H9 (cell line): ENCODE measurements around the gene COLQ. TPM values are rescaled to one million over a fixed set of nuclear protein-coding genes. Genes with fewer than 3 reads are reported as not detected.

Experiments used
- DNase-seq: peaks from one replicate; pipeline ENCODE4 v3.0.0-alpha.2; 2017
- H2AFZ ChIP-seq: one replicate; pipeline ENCODE4 v1.6.1; 2013; ENCODE audit warnings: mild to moderate bottlenecking, low read length, control low read depth, moderate library complexity
- H2AK5ac ChIP-seq: 2 replicates; pipeline ENCODE4 v1.6.1; 2013; ENCODE audit warnings: low read length, control low read depth, mixed read lengths; ENCODE audit not compliant: insufficient read length
- H2BK120ac ChIP-seq: one replicate; pipeline ENCODE4 v1.6.1; 2013; ENCODE audit warnings: low read depth, mild to moderate bottlenecking, low read length, control low read depth, inconsistent platforms; ENCODE audit not compliant: poor library complexity, severe bottlenecking
- H2BK12ac ChIP-seq: 2 replicates; pipeline ENCODE4 v1.6.1; 2013; ENCODE audit warnings: low read length, control low read depth, mixed read lengths, low read depth; ENCODE audit not compliant: insufficient read length
- H2BK15ac ChIP-seq: 2 replicates; pipeline ENCODE4 v1.6.1; 2013; ENCODE audit warnings: low read depth, low read length, control low read depth
- H2BK20ac ChIP-seq: one replicate; pipeline ENCODE4 v1.6.1; 2013; ENCODE audit warnings: low read depth, mild to moderate bottlenecking, low read length, control low read depth, inconsistent platforms; ENCODE audit not compliant: poor library complexity, severe bottlenecking
- H2BK5ac ChIP-seq: 2 replicates; pipeline ENCODE4 v1.6.1; 2013; ENCODE audit warnings: low read length, control low read depth, mixed read lengths; ENCODE audit not compliant: insufficient read length
- H3K14ac ChIP-seq: 2 replicates; pipeline ENCODE4 v1.6.1; 2013; ENCODE audit warnings: low read length, control low read depth; ENCODE audit not compliant: insufficient read depth
- H3K18ac ChIP-seq: 2 replicates; pipeline ENCODE4 v1.6.1; 2013; ENCODE audit warnings: low read depth, mild to moderate bottlenecking, mixed read lengths, low read length, control low read depth; ENCODE audit not compliant: insufficient read length
- H3K23ac ChIP-seq: 2 replicates; pipeline ENCODE4 v1.6.1; 2013; ENCODE audit warnings: low read length, control low read depth, mixed read lengths, low read depth; ENCODE audit not compliant: insufficient read length
- H3K23me2 ChIP-seq: 2 replicates; pipeline ENCODE4 v1.6.1; 2013; ENCODE audit warnings: low read depth, mild to moderate bottlenecking, mixed read lengths, low read length, control low read depth; ENCODE audit not compliant: insufficient read length, poor library complexity, severe bottlenecking
- H3K27ac ChIP-seq: 2 replicates; pipeline ENCODE4 v1.5.1; 2013; ENCODE audit warnings: low read length, control low read depth, mixed read lengths, low read depth; ENCODE audit not compliant: insufficient read length
- H3K27me3 ChIP-seq: 2 replicates; pipeline ENCODE4 v1.6.1; 2013; ENCODE audit warnings: low read length, control low read depth, inconsistent platforms; ENCODE audit not compliant: insufficient read depth
- H3K4ac ChIP-seq: 2 replicates; pipeline ENCODE4 v1.6.1; 2013; ENCODE audit warnings: low read depth, mild to moderate bottlenecking, control low read depth, inconsistent platforms, low read length, moderate library complexity
- H3K4me1 ChIP-seq: 2 replicates; pipeline ENCODE4 v1.6.1; 2013; ENCODE audit warnings: low read length, control low read depth, inconsistent platforms; ENCODE audit not compliant: insufficient read depth
- H3K4me2 ChIP-seq: 2 replicates; pipeline ENCODE4 v1.6.1; 2013; ENCODE audit warnings: low read length, control low read depth, mixed read lengths; ENCODE audit not compliant: insufficient read length, insufficient read depth
- H3K56ac ChIP-seq: 2 replicates; pipeline ENCODE4 v1.6.1; 2013; ENCODE audit warnings: low read depth, mild to moderate bottlenecking, mixed read lengths, low read length, control low read depth; ENCODE audit not compliant: insufficient read length
- H3K79me1 ChIP-seq: 2 replicates; pipeline ENCODE4 v1.6.1; 2013; ENCODE audit warnings: low read depth, mild to moderate bottlenecking, moderate library complexity, low read length, control low read depth, inconsistent platforms; ENCODE audit not compliant: insufficient read depth, poor library complexity, severe bottlenecking
- H3K79me2 ChIP-seq: 2 replicates; pipeline ENCODE4 v1.6.1; 2013; ENCODE audit warnings: low read length, control low read depth, inconsistent platforms; ENCODE audit not compliant: insufficient read depth
- H3K9ac ChIP-seq: 2 replicates; pipeline ENCODE4 v1.6.1; 2013; ENCODE audit warnings: low read length, control low read depth, mixed read lengths; ENCODE audit not compliant: insufficient read length; ENCODE audit errors: extremely low read depth
- H3K9me3 ChIP-seq: one replicate; pipeline ENCODE4 v1.6.1; 2013; ENCODE audit warnings: low read depth, low read length, inconsistent platforms; ENCODE audit not compliant: control insufficient read depth
- H3T11ph ChIP-seq: one replicate; pipeline ENCODE4 v1.6.1; 2013; ENCODE audit warnings: mild to moderate bottlenecking, low read length, control low read depth, inconsistent platforms
- H4K20me1 ChIP-seq: one replicate; pipeline ENCODE4 v1.6.1; 2013; ENCODE audit not compliant: control insufficient read depth, insufficient read length, insufficient read depth
- H4K5ac ChIP-seq: 2 replicates; pipeline ENCODE4 v1.6.1; 2013; ENCODE audit warnings: low read depth, mild to moderate bottlenecking, mixed read lengths, low read length, control low read depth; ENCODE audit not compliant: insufficient read length
- H4K8ac ChIP-seq: replicated peaks from 2 replicates; pipeline ENCODE4 v1.6.1; 2013; ENCODE audit warnings: low read length, control low read depth, mixed read lengths, low read depth; ENCODE audit not compliant: insufficient read length
- H4K91ac ChIP-seq: 2 replicates; pipeline ENCODE4 v1.6.1; 2013; ENCODE audit warnings: low read depth, mild to moderate bottlenecking, moderate library complexity, mixed read lengths, low read length, control low read depth; ENCODE audit not compliant: insufficient read length
- H3K27ac Mint-ChIP-seq, 3 experiments: 2 replicates in 2 of 3; 3 replicates in 1 of 3; pipeline ENCODE4 v1.8.0; 2020 to 2021; ENCODE audit warnings: mixed read lengths in 3 of 3, mild to moderate bottlenecking in 1 of 3, moderate library complexity in 1 of 3
- H3K27me3 Mint-ChIP-seq: 2 replicates; pipeline ENCODE4 v1.8.0; 2021; ENCODE audit warnings: low read depth, mild to moderate bottlenecking, moderate library complexity, mixed read lengths
- H3K36me3 Mint-ChIP-seq, 3 experiments: 2 replicates in 2 of 3; 3 replicates in 1 of 3; pipeline ENCODE4 v1.8.0; 2020 to 2021; ENCODE audit warnings: low read depth in 3 of 3, mixed read lengths in 3 of 3; ENCODE audit not compliant: insufficient read depth in 1 of 3
- H3K4me1 Mint-ChIP-seq, 2 experiments: 2 replicates each; pipeline ENCODE4 v1.8.0; 2020; ENCODE audit warnings: mixed read lengths in 2 of 2
- H3K4me3 Mint-ChIP-seq, 2 experiments: 2 replicates in 1 of 2; 3 replicates in 1 of 2; pipeline ENCODE4 v1.8.0; 2020 to 2021; ENCODE audit warnings: mild to moderate bottlenecking in 2 of 2, mixed read lengths in 2 of 2, moderate library complexity in 1 of 2
- H3K9me3 Mint-ChIP-seq, 2 experiments: 2 replicates in 1 of 2; 3 replicates in 1 of 2; pipeline ENCODE4 v1.8.0; 2020; ENCODE audit warnings: mild to moderate bottlenecking in 2 of 2, mixed read lengths in 2 of 2, moderate library complexity in 1 of 2
- CTCF ChIP-seq: fragments of 200-600 bp; sonication (generic); conservative IDR thresholded peaks from 3 replicates; pipeline ENCODE4 v1.8.0; 2021; ENCODE audit warnings: antibody characterized with exemption, mild to moderate bottlenecking
- WGBS: extraction: QIAGEN DNeasy Blood & Tissue Kit; methylation state at CpG from one replicate; pipeline ENCODE4 v1.1.7; 2013; ENCODE audit warnings: missing lambda C conversion rate, low lambda C conversion rate, mixed read lengths; ENCODE audit not compliant: insufficient read length; ENCODE audit errors: extremely low coverage; 5-methylcytosine and 5-hydroxymethylcytosine counted together
- total RNA-seq: library from RNA; stranded (reverse); gene quantifications from 2 replicates; pipeline ENCODE4 v1.2.1, GENCODE V29; 2021

The COLQ gene
- total RNA-seq, 1 experiment from 2014 or later: 0.61 TPM

- Histone ChIP-seq H2AFZ (no peak overlapping the region), H3K27ac (no peak overlapping the region), H3K56ac (no peak overlapping the region), H3K79me1 (no peaks in the 10 kb centered on the region), H3K27me3 (no peaks in the 10 kb centered on the region), H3K14ac (no peak overlapping the region), H3K79me2 (peaks cover 13% of the 10 kb centered on the region; the same call in 1 of the 2 replicates), H3K4me2 (peak overlapping the region; percentile 96), H4K5ac (no peak overlapping the region), H3K23me2 (peaks cover 19% of the 10 kb centered on the region), H2BK120ac (no peak overlapping the region), H4K8ac (no peak overlapping the region), H2BK5ac (no peak overlapping the region), H3K9me3 (no peaks in the 10 kb centered on the region), H3K4me1 (no peaks in the 10 kb centered on the region), H3T11ph (no peak overlapping the region), H2BK12ac (no peak overlapping the region), H2AK5ac (no peak overlapping the region), H3K4ac (no peak overlapping the region), H4K91ac (no peak overlapping the region), H3K18ac (no peak overlapping the region), H2BK15ac (no peak overlapping the region), H3K9ac (peak overlapping the region; percentile 66), H4K20me1 (no peaks in the 10 kb centered on the region), H2BK20ac (no peak overlapping the region), H3K23ac (no peak overlapping the region)
- DNase-seq: no peak
- H3K4me3 Mint-ChIP-seq: peak overlapping the region; percentile 96 to 99
- H3K27me3 Mint-ChIP-seq: no peaks in the 10 kb centered on the region; the same call in 1 of the 2 replicates
- no CpG with 5 or more reads among the region's 11 CpGs for WGBS
- H3K4me1 Mint-ChIP-seq: peaks cover 23 to 24% of the 10 kb centered on the region in 2 experiments
- no peak for TF ChIP-seq CTCF
- no peaks in the 10 kb centered on the region for H3K9me3 Mint-ChIP-seq
- peaks cover 7 to 43% (median 41%) of the 10 kb centered on the region in 3 experiments; a peak in 6 of 7 replicates for H3K36me3 Mint-ChIP-seq
- H3K27ac Mint-ChIP-seq: peak overlapping the region; percentile 28 to 99 (median 99); a peak in 6 of 7 replicates
These were observed 93.5 kb downstream of the COLQ start for GRCh38 chr3:15427981-15428380.
